SK-N-SH treated with all-trans-retinoic acid at 6 μM for 48 hours (cell line): ENCODE data around the gene MED26.

Source experiments
- ARNTL ChIP-seq: fragments of 450-650 bp; formaldehyde crosslinking; IDR thresholded peaks from 2 replicates; pipeline ENCODE4 v1.5.0; 2020; ENCODE audit warnings: low read depth, mild to moderate bottlenecking, moderate library complexity, borderline replicate concordance
- BACH2 ChIP-seq: fragments of 250-450 bp; sonication (Bioruptor Pico); IDR thresholded peaks from 2 replicates; pipeline ENCODE4 v1.9.0; 2021; ENCODE audit warnings: mild to moderate bottlenecking, borderline replicate concordance
- CREB5 ChIP-seq: fragments of 250-450 bp; sonication (Bioruptor Pico); IDR thresholded peaks from 2 replicates; pipeline ENCODE4 v1.5.1; 2020; ENCODE audit warnings: low read depth, mild to moderate bottlenecking, moderate library complexity
- CSRNP3 ChIP-seq: fragments of 250-450 bp; sonication (Bioruptor Pico); IDR thresholded peaks from 2 replicates; pipeline ENCODE4 v1.5.1; 2021; ENCODE audit warnings: mild to moderate bottlenecking, moderate library complexity
- ESRRG ChIP-seq: fragments of 250-450 bp; sonication (Bioruptor Pico); IDR thresholded peaks from 2 replicates; pipeline ENCODE4 v1.6.1; 2021; ENCODE audit warnings: mild to moderate bottlenecking
- PATZ1 ChIP-seq: fragments of 250-450 bp; sonication (Bioruptor Pico); IDR thresholded peaks from 2 replicates; pipeline ENCODE4 v1.8.0; 2020; ENCODE audit warnings: mild to moderate bottlenecking, moderate library complexity, borderline replicate concordance
- POU6F1 ChIP-seq: fragments of 250-450 bp; sonication (Bioruptor Pico); IDR thresholded peaks from 2 replicates; pipeline ENCODE4 v1.8.0; 2021; ENCODE audit warnings: low read depth, mild to moderate bottlenecking, moderate library complexity, borderline replicate concordance
- PPARA ChIP-seq: fragments of 250-450 bp; sonication (Bioruptor Pico); IDR thresholded peaks from 2 replicates; pipeline ENCODE4 v1.5.0; 2020; ENCODE audit warnings: mild to moderate bottlenecking, borderline replicate concordance
- RARB ChIP-seq: fragments of 250-450 bp; sonication (Bioruptor Pico); IDR thresholded peaks from 2 replicates; pipeline ENCODE4 v1.8.0; 2021; ENCODE audit warnings: mild to moderate bottlenecking, moderate library complexity
- SNAI2 ChIP-seq: fragments of 250-450 bp; sonication (Bioruptor Pico); IDR thresholded peaks from 2 replicates; pipeline ENCODE4 v1.5.0; 2020; ENCODE audit warnings: mild to moderate bottlenecking, moderate library complexity
- TCF4 ChIP-seq: fragments of 250-450 bp; sonication (Bioruptor Pico); IDR thresholded peaks from 2 replicates; pipeline ENCODE4 v1.8.0; 2021; ENCODE audit warnings: mild to moderate bottlenecking, moderate library complexity, borderline replicate concordance
- TOX ChIP-seq: fragments of 250-450 bp; sonication (Bioruptor Pico); IDR thresholded peaks from 2 replicates; pipeline ENCODE4 v1.8.0; 2021; ENCODE audit warnings: mild to moderate bottlenecking, moderate library complexity, borderline replicate concordance
- ZFP3 ChIP-seq: fragments of 250-450 bp; sonication (Bioruptor Pico); IDR thresholded peaks from 2 replicates; pipeline ENCODE4 v1.5.0; 2020; ENCODE audit warnings: mild to moderate bottlenecking, moderate library complexity

- no peak for TF ChIP-seq PATZ1 (CRISPR knock-in tag)
- no peak for TF ChIP-seq BACH2 (CRISPR knock-in tag)
- TF ChIP-seq PPARA (CRISPR knock-in tag) = no peak
- TF ChIP-seq RARB (CRISPR knock-in tag) = no peak
- TF ChIP-seq TCF4 = no peak
- TF ChIP-seq CREB5 = no peak
- no peak for TF ChIP-seq CSRNP3 (CRISPR knock-in tag)
- no peak for TF ChIP-seq ARNTL (CRISPR knock-in tag)
- TF ChIP-seq SNAI2 (CRISPR knock-in tag) = no peak
- no peak for TF ChIP-seq TOX (CRISPR knock-in tag)
- no peak for TF ChIP-seq ESRRG (CRISPR knock-in tag)
- TF ChIP-seq ZFP3 = no peak
- TF ChIP-seq POU6F1 (CRISPR knock-in tag) = no peak
These were observed 27.2 kb downstream of the MED26 start for GRCh38 chr19:16600824-16601223.
